Cardiac muscle cell (in vitro differentiated cells and primary cell): Measurements from ENCODE around the gene QRICH1. TPM values are rescaled to one million over a fixed set of nuclear protein-coding genes. Genes with fewer than 3 reads are reported as not detected.
A peak's percentile ranks its signal among the peaks of the same experiment; 100 is the strongest.

Experiments used
- DNase-seq, 2 donors: peaks; one replicate each; pipeline versions ENCODE4 v3.0.0 to v3.0.0-alpha.2; 2010 to 2017; ENCODE audit warnings: low read depth in 1 of 2, low spot score in 1 of 2
- H3K27ac ChIP-seq: fragments of 200-600 bp; sonication (generic); 2 replicates; pipeline ENCODE4 v1.5.1; 2016
- H3K27me3 ChIP-seq: fragments of 200-600 bp; sonication (generic); 2 replicates; pipeline ENCODE4 v1.6.0; 2016; ENCODE audit warnings: control low read depth
- H3K36me3 ChIP-seq: fragments of 200-600 bp; sonication (generic); 2 replicates; pipeline ENCODE4 v1.5.1; 2016; ENCODE audit warnings: control low read depth
- H3K4me1 ChIP-seq: fragments of 200-600 bp; sonication (generic); 2 replicates; pipeline ENCODE4 v1.8.1; 2017; ENCODE audit warnings: low read depth, mild to moderate bottlenecking, mixed run types
- H3K4me3 ChIP-seq: fragments of 200-600 bp; sonication (generic); 2 replicates; pipeline ENCODE4 v1.5.1; 2016; ENCODE audit warnings: mild to moderate bottlenecking
- H3K9me3 ChIP-seq: fragments of 200-600 bp; sonication (generic); 2 replicates; pipeline ENCODE4 v1.5.1; 2017; ENCODE audit warnings: low read depth, mild to moderate bottlenecking, control low read depth
- polyA plus RNA-seq: library from polyadenylated mRNA; unstranded; fragments of >200 nt; fragmentation: Nextera tagmentation; extraction: Ambion mirVana; gene quantifications from 2 replicates; pipeline ENCODE4 v1.2.1, GENCODE V29; 2016
- total RNA-seq: library from RNA; depleted of rRNA; stranded (reverse); fragments of >200 nt; gene quantifications from 2 replicates; pipeline ENCODE4 v1.2.3, GENCODE V29; 2016
- TF ChIP-seq, protein P1 (sequence below): IDR thresholded peaks from 2 replicates; pipeline ENCODE4 v1.5.1; 2012; ENCODE audit warnings: low read depth, mild to moderate bottlenecking, low read length

Gene QRICH1
- total and polyA plus RNA-seq, 2 experiments from 2014 or later, result 44.3 to 116 TPM

DNA sequence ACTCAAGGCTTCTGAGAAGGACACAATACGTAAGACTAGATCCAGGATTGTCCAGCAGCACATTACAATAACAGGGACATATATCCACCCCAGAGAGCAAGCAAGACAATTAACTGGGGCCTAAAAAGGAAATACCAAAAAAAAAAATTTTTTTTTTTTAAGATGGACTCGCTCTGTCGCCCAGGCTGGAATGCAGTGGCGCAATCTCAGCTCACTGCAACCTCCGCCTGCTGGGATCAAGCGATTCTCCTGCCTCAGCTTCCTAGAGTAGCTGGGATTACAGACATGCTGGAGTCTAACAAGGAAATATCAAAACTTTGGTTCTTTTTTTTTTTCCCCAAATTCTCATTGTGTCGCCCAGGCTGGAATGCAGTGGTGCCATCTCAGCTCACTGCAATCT lies 35.9 kb downstream of the QRICH1 start:
- H3K9me3 ChIP-seq, result no peaks in the 10 kb centered on the region
- H3K27ac ChIP-seq, result no peak overlapping the region
- no peaks in the 10 kb centered on the region for H3K27me3 ChIP-seq
- H3K4me1 ChIP-seq, result no peaks in the 10 kb centered on the region
- H3K36me3 ChIP-seq, result peaks cover 42% of the 10 kb centered on the region
- TF ChIP-seq, protein P1, sequence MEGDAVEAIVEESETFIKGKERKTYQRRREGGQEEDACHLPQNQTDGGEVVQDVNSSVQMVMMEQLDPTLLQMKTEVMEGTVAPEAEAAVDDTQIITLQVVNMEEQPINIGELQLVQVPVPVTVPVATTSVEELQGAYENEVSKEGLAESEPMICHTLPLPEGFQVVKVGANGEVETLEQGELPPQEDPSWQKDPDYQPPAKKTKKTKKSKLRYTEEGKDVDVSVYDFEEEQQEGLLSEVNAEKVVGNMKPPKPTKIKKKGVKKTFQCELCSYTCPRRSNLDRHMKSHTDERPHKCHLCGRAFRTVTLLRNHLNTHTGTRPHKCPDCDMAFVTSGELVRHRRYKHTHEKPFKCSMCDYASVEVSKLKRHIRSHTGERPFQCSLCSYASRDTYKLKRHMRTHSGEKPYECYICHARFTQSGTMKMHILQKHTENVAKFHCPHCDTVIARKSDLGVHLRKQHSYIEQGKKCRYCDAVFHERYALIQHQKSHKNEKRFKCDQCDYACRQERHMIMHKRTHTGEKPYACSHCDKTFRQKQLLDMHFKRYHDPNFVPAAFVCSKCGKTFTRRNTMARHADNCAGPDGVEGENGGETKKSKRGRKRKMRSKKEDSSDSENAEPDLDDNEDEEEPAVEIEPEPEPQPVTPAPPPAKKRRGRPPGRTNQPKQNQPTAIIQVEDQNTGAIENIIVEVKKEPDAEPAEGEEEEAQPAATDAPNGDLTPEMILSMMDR, result no peak
- DNase-seq, result peak in 1 of 2 donors; percentile 13
- H3K4me3 ChIP-seq, result no peak overlapping the region

DNA sequence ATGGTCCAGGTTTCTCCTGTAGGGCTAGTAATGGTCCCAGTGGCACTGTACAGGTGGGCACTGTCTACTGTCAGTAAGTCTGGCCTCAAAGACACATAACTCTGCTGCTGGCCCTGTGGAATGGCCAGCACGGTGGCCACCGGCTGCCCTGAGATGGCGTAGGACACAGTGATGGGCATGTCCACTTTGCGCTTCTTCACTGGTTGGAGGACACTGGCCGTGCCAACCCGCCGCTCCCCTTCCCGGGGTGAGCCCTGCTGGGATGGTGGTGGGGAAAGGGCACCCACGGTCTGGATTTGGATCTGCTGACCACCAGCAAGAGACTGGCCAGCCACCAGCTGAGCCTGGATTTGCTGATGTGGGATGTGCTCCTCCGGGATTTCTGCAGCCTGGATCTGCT lies 36.6 kb downstream of the QRICH1 start:
- Histone ChIP-seq H3K27ac (no peak overlapping the region), H3K4me3 (no peak overlapping the region), H3K36me3 (peaks cover 44% of the 10 kb centered on the region), H3K27me3 (no peaks in the 10 kb centered on the region), H3K4me1 (no peaks in the 10 kb centered on the region), H3K9me3 (no peaks in the 10 kb centered on the region)
- DNase-seq, result no peak
- TF ChIP-seq, protein P1, result no peak

DNA sequence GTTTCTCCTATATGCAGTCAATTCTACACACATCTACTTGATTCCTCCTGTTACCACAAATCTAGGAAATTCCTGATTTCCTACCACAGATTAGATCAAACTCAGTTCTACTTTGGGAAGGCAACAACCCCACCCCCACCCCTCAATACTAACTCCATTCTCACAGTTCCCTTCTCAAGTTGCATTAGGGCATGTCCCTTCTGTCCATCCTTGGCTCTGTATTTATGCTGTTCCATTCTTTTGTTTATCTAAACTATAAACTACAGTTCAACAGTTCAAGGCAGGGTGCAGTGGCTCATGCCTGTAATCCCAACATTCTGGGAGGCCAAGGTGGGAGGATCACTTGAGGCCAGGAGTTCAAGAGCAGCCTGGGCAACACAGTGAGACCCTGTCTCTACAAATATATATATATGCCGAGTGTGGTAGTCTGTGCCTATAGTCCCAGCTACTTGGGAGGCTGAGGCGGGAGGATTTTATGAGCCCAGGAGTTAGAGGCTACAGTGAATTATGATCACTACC lies 39.5 kb downstream of the QRICH1 start:
- H3K9me3 ChIP-seq, result no peaks in the 10 kb centered on the region
- TF ChIP-seq, protein P1, result no peak
- no peak overlapping the region for H3K4me3 ChIP-seq
- H3K27ac ChIP-seq, result no peak overlapping the region
- H3K36me3 ChIP-seq, result peaks cover 40% of the 10 kb centered on the region
- no peaks in the 10 kb centered on the region for H3K4me1 ChIP-seq
- no peak for DNase-seq
- no peaks in the 10 kb centered on the region for H3K27me3 ChIP-seq

DNA sequence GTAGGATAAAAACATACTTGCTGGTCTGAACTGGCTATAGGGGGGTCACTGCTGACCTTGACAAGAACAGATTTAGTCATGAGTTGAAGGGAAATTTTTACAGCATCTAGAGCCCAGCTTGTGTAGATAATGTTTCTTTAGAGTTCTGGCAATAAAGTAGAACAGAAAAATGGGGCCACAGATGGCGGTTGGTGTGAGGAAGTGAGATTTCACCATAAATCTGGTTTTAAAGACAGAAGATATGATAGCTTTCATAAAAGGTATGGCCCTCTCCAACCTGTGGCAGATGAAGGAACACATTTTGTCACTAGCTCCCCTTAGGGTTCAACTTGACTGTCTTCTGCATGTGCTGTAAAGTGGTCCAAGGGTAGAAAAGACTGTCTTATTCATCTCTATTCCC lies 40.3 kb downstream of the QRICH1 start:
- H3K4me1 ChIP-seq, result no peaks in the 10 kb centered on the region
- no peaks in the 10 kb centered on the region for H3K9me3 ChIP-seq
- DNase-seq, result no peak
- TF ChIP-seq, protein P1, result no peak
- H3K4me3 ChIP-seq, result no peak overlapping the region
- no peak overlapping the region for H3K27ac ChIP-seq
- H3K36me3 ChIP-seq, result peaks cover 39% of the 10 kb centered on the region
- no peaks in the 10 kb centered on the region for H3K27me3 ChIP-seq

DNA sequence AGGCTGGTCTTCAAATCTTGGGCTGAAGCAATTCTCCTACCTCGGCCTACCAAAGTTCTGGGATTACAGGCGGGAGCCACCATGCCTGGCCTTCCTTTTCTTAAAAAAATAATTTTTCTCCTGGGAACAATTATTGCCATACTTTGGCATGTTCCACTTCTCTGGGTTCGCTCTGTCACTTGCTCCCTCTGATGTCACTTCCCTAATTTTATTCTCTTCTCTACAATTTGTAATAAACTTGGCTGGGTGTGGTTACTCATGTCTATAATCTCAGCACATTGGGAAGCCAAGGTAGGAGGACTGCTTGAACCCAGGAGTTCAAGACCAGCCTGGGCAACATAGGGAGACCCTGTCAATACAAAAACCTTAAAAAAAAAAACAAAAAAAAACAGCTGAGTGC lies 58.6 kb downstream of the QRICH1 start:
- Histone ChIP-seq H3K27me3 (no peaks in the 10 kb centered on the region), H3K36me3 (peaks cover 46% of the 10 kb centered on the region)
- TF ChIP-seq, protein P1, result no peak

DNA sequence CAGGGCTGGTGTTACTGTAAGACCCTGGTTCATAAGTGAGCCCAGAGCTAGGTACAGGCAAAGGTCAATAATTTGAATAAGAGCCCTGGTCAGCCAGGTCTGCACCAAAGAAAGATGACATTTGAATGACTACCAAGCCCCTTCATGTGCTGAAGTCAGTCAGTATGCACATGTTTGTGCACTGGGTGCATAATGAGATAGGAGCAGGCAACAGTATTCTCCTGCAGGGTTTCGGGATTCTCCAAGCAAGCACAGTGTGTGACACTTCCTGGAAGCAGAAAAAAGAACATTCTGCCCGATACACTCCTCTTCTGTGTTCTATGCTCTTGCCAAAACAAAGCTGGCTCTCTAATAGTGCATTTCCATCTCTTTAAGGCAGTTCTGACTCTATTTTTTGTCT lies 59.2 kb downstream of the QRICH1 start:
- Histone ChIP-seq H3K4me3 (no peak overlapping the region), H3K36me3 (peaks cover 45% of the 10 kb centered on the region), H3K4me1 (no peaks in the 10 kb centered on the region), H3K9me3 (no peaks in the 10 kb centered on the region), H3K27me3 (no peaks in the 10 kb centered on the region), H3K27ac (no peak overlapping the region)
- DNase-seq, result no peak
- TF ChIP-seq, protein P1, result no peak

More for the DNA sequence above, 58.6 kb downstream of the QRICH1 start:
- no peaks in the 10 kb centered on the region for H3K4me1 ChIP-seq
- no peak overlapping the region for H3K27ac ChIP-seq
- DNase-seq, result no peak
- no peak overlapping the region for H3K4me3 ChIP-seq
- H3K9me3 ChIP-seq, result no peaks in the 10 kb centered on the region
